ENCODE measurements around the gene EEPD1.
"Not testable (repeated sequence)": the region's sequence is repeated elsewhere in the genome, so short reads cannot be mapped to it uniquely, and the experiment has no call there.

Gene EEPD1

GRCh38 chr7:36253699-36254098 lies 100.6 kb downstream of the EEPD1 start:
- TF ChIP-seq EZH2 (IDR thresholded peaks at IDR 0.05; ENCODE audit: borderline replicate concordance, low read depth, low read length, severe bottlenecking), result no peak
- TF ChIP-seq CTCF (IDR thresholded peaks at IDR 0.05; ENCODE audit: borderline replicate concordance, extremely low read depth, low read length, poor library complexity, severe bottlenecking), result no peak
- Histone ChIP-seq H3K4me3 (ENCODE audit: low read depth in 1 of 2, low read length in 2 of 2) (no peak overlapping the region), H4K20me1 (ENCODE audit: insufficient read depth, low read length) (no peaks in the 10 kb centered on the region), H2AFZ (ENCODE audit: low read depth, low read length) (no peak overlapping the region), H3K9ac (ENCODE audit: low read depth, low read length) (no peak overlapping the region), H3K4me1 (ENCODE audit: insufficient read depth, low read length) (no peaks in the 10 kb centered on the region), H3K27me3 (ENCODE audit: insufficient read depth, low read length, poor library complexity) (no peaks in the 10 kb centered on the region), H3K79me2 (ENCODE audit: insufficient read depth, low read length) (no peaks in the 10 kb centered on the region), H3K36me3 (ENCODE audit: insufficient read depth, low read length) (no peaks in the 10 kb centered on the region), H3K9me3 (ENCODE audit: insufficient read depth, low read length, severe bottlenecking) (peaks cover 4% of the 10 kb centered on the region), H3K27ac (ENCODE audit: low read length) (no peak overlapping the region), H3K4me2 (ENCODE audit: insufficient read depth, low read length) (no peak overlapping the region)
- no peak for ATAC-seq (ENCODE audit: insufficient read depth, low read depth)
- DNase-seq, result no peak

- not testable (repeated sequence) for DNase-seq; H3K4me1 ChIP-seq (ENCODE audit: insufficient read depth, low read length); H3K27me3 ChIP-seq (ENCODE audit: insufficient read depth, low read length, poor library complexity); ATAC-seq (ENCODE audit: insufficient read depth, low read depth); H3K4me2 ChIP-seq (ENCODE audit: insufficient read depth, low read length); H3K9me3 ChIP-seq (ENCODE audit: insufficient read depth, low read length, severe bottlenecking); H2AFZ ChIP-seq (ENCODE audit: low read depth, low read length); H3K4me3 ChIP-seq (ENCODE audit: low read depth in 1 of 2, low read length in 2 of 2); H3K27ac ChIP-seq (ENCODE audit: low read length); H3K36me3 ChIP-seq (ENCODE audit: insufficient read depth, low read length); H3K79me2 ChIP-seq (ENCODE audit: insufficient read depth, low read length); H3K9ac ChIP-seq (ENCODE audit: low read depth, low read length); H4K20me1 ChIP-seq (ENCODE audit: insufficient read depth, low read length)
Measured at GRCh38 chr7:36258510-36259259, 105.6 kb downstream of the EEPD1 start.

- Histone ChIP-seq H3K9me3 (ENCODE audit: insufficient read depth, low read length, severe bottlenecking) (no peaks in the 10 kb centered on the region), H3K4me1 (ENCODE audit: insufficient read depth, low read length) (no peaks in the 10 kb centered on the region), H2AFZ (ENCODE audit: low read depth, low read length) (no peak overlapping the region), H3K4me2 (ENCODE audit: insufficient read depth, low read length) (no peak overlapping the region), H3K4me3 (ENCODE audit: low read depth in 1 of 2, low read length in 2 of 2) (no peak overlapping the region), H3K27ac (ENCODE audit: low read length) (no peak overlapping the region), H3K27me3 (ENCODE audit: insufficient read depth, low read length, poor library complexity) (no peaks in the 10 kb centered on the region), H3K36me3 (ENCODE audit: insufficient read depth, low read length) (no peaks in the 10 kb centered on the region), H4K20me1 (ENCODE audit: insufficient read depth, low read length) (no peaks in the 10 kb centered on the region), H3K79me2 (ENCODE audit: insufficient read depth, low read length) (no peaks in the 10 kb centered on the region), H3K9ac (ENCODE audit: low read depth, low read length) (no peak overlapping the region)
- DNase-seq (no peak), ATAC-seq (ENCODE audit: insufficient read depth, low read depth) (no peak)
- TF ChIP-seq EZH2 (IDR thresholded peaks at IDR 0.05; ENCODE audit: borderline replicate concordance, low read depth, low read length, severe bottlenecking) (no peak), CTCF (IDR thresholded peaks at IDR 0.05; ENCODE audit: borderline replicate concordance, extremely low read depth, low read length, poor library complexity, severe bottlenecking) (no peak)
Measured at GRCh38 chr7:36260481-36260880, 107.4 kb downstream of the EEPD1 start.

GRCh38 chr7:36261019-36261754 lies 108.1 kb downstream of the EEPD1 start:
- Histone ChIP-seq H3K27me3 (ENCODE audit: insufficient read depth, low read length, poor library complexity) (no peaks in the 10 kb centered on the region), H3K36me3 (ENCODE audit: insufficient read depth, low read length) (no peaks in the 10 kb centered on the region), H3K4me1 (ENCODE audit: insufficient read depth, low read length) (no peaks in the 10 kb centered on the region), H2AFZ (ENCODE audit: low read depth, low read length) (no peak overlapping the region), H3K4me3 (ENCODE audit: low read depth in 1 of 2, low read length in 2 of 2) (no peak overlapping the region), H3K9ac (ENCODE audit: low read depth, low read length) (no peak overlapping the region), H3K27ac (ENCODE audit: low read length) (no peak overlapping the region), H3K9me3 (ENCODE audit: insufficient read depth, low read length, severe bottlenecking) (no peaks in the 10 kb centered on the region), H4K20me1 (ENCODE audit: insufficient read depth, low read length) (no peaks in the 10 kb centered on the region), H3K4me2 (ENCODE audit: insufficient read depth, low read length) (no peak overlapping the region), H3K79me2 (ENCODE audit: insufficient read depth, low read length) (no peaks in the 10 kb centered on the region)
- TF ChIP-seq CTCF (IDR thresholded peaks at IDR 0.05; ENCODE audit: borderline replicate concordance, extremely low read depth, low read length, poor library complexity, severe bottlenecking) (no peak), EZH2 (IDR thresholded peaks at IDR 0.05; ENCODE audit: borderline replicate concordance, low read depth, low read length, severe bottlenecking) (no peak)
- ATAC-seq (ENCODE audit: insufficient read depth, low read depth), result no peak
- no peak for DNase-seq

Data from DND-41 (cell line).